CD4-positive, alpha-beta T cell (primary cell): ENCODE results near the gene TDRD9. TPM values are rescaled to one million over a fixed set of nuclear protein-coding genes. Genes with fewer than 3 reads are reported as not detected.

ENCODE experiments used
- ATAC-seq: fragments of 200-7000 bp; cut with Tn5 transposase; one replicate; pipeline ENCODE4 v1.10.0; 2022; ENCODE audit warnings: mild to moderate bottlenecking; ENCODE audit not compliant: poor library complexity
- CTCF ChIA-PET: fragments of 350-600 bp; sonication (Branson Sonifier 250); formaldehyde crosslinking; loops from one replicate; lab custom pipeline; 2021; ENCODE audit warnings: antibody characterized with exemption, inconsistent platforms; lab: Charles Lee
- POLR2A ChIA-PET: fragments of 350-600 bp; sonication (Branson Sonifier 250); formaldehyde crosslinking; loops from one replicate; lab custom pipeline; 2021; ENCODE audit warnings: antibody characterized with exemption, inconsistent platforms; lab: Charles Lee
- DNase-seq, 14 experiments: peaks; one replicate each; pipeline ENCODE4 v3.0.0-alpha.2; 2013 to 2020; ENCODE audit warnings: mixed read lengths in 2 of 14
- H3K27ac ChIP-seq, 2 donors: one replicate each; pipeline versions ENCODE4 v1.5.1 to v1.7.0; 2013; ENCODE audit warnings: low read length in 2 of 2, low read depth in 1 of 2, mild to moderate bottlenecking in 1 of 2
- H3K27me3 ChIP-seq, 2 experiments: 1 replicate in 1 of 2; 2 replicates in 1 of 2; pipeline versions ENCODE4 v1.6.1 to v1.7.0; 2013; ENCODE audit warnings: low read length in 2 of 2, control low read depth in 1 of 2, mild to moderate bottlenecking in 1 of 2, moderate library complexity in 1 of 2; ENCODE audit not compliant: insufficient read depth in 2 of 2, control insufficient read depth in 1 of 2
- H3K36me3 ChIP-seq: one replicate; pipeline ENCODE4 v1.6.1; 2013; ENCODE audit warnings: low read length, control low read depth; ENCODE audit not compliant: insufficient read depth
- H3K4me1 ChIP-seq: one replicate; pipeline ENCODE4 v1.6.1; 2013; ENCODE audit warnings: low read length, control low read depth; ENCODE audit not compliant: insufficient read depth
- H3K4me3 ChIP-seq: one replicate; pipeline ENCODE4 v1.5.1; 2013; ENCODE audit warnings: mild to moderate bottlenecking, low read length, moderate library complexity
- H3K9me3 ChIP-seq, 2 experiments: 1 replicate in 1 of 2; 2 replicates in 1 of 2; pipeline versions ENCODE4 v1.6.1 to v1.7.0; 2013; ENCODE audit warnings: low read length in 2 of 2, mild to moderate bottlenecking in 2 of 2, control low read depth in 1 of 2, moderate library complexity in 1 of 2; ENCODE audit not compliant: control insufficient read depth in 1 of 2, insufficient read depth in 1 of 2
- H3K27ac Mint-ChIP-seq: one replicate; pipeline ENCODE4 v1.8.0; 2020; ENCODE audit warnings: mixed read lengths
- H3K27me3 Mint-ChIP-seq: one replicate; pipeline ENCODE4 v1.8.0; 2021; ENCODE audit warnings: mixed read lengths
- H3K36me3 Mint-ChIP-seq: one replicate; pipeline ENCODE4 v1.8.0; 2021; ENCODE audit warnings: low read depth, mixed read lengths
- H3K4me1 Mint-ChIP-seq: one replicate; pipeline ENCODE4 v1.8.0; 2021; ENCODE audit warnings: low read depth, mixed read lengths
- H3K4me3 Mint-ChIP-seq: one replicate; pipeline ENCODE4 v1.8.0; 2020; ENCODE audit warnings: mild to moderate bottlenecking, mixed read lengths
- H3K9me3 Mint-ChIP-seq: one replicate; pipeline ENCODE4 v1.8.0; 2020; ENCODE audit warnings: mixed read lengths
- CTCF ChIP-seq: fragments of 200-600 bp; IDR thresholded peaks from one replicate; pipeline ENCODE4 v1.8.0; 2022; ENCODE audit warnings: antibody characterized with exemption, mild to moderate bottlenecking
- intact Hi-C, 2 experiments: fragments of 100-400 bp; cut with DNase I in 1 of 2; cut with micrococcal nuclease in 1 of 2; formaldehyde crosslinking; loops; one replicate each; pipeline versions ENCODE4 v1.15.1 to v1.9.0; 2023 to 2025; cut with DNase I, micrococcal nuclease
- total RNA-seq, 174 experiments: library from RNA in 2 of 174; stranded (reverse) in 2 of 174; gene quantifications; one replicate each; pipeline ENCODE4 v1.2.3 and lab custom pipeline; 2021 to 2026

TDRD9 gene
- total RNA-seq, 2 experiments from 2014 or later = 0.17 to 0.27 TPM

- Histone ChIP-seq H3K36me3 (no peaks in the 10 kb centered on the region), H3K9me3 (no peaks in the 10 kb centered on the region), H3K27ac (no peak overlapping the region), H3K4me3 (no peak overlapping the region), H3K27me3 (no peaks in the 10 kb centered on the region), H3K4me1 (peaks cover 11% of the 10 kb centered on the region)
- ATAC-seq (no peak), DNase-seq (no peak)
- Mint-ChIP-seq H3K36me3 (no peaks in the 10 kb centered on the region), H3K9me3 (no peaks in the 10 kb centered on the region), H3K27ac (no peak overlapping the region), H3K27me3 (peaks cover 4% of the 10 kb centered on the region), H3K4me1 (peaks cover 5% of the 10 kb centered on the region), H3K4me3 (no peak overlapping the region)
- ChIA-PET CTCF (interaction anchor here (1.5 kb wide), 1 partner anchor 15 kb away, joined by 4 read pairs; no protein-coding TSS in a partner anchor), POLR2A (no interaction called here)
- no peak for TF ChIP-seq CTCF
- intact Hi-C loops = loop anchor here (5.0 kb wide), 2 partner anchors 469 to 544 kb away; no protein-coding TSS in a partner anchor
These were observed 164.7 kb downstream of the TDRD9 start for GRCh38 chr14:104092931-104093365.

GRCh38 chr14:104093366-104094055, 165.3 kb downstream of the TDRD9 start:
- Mint-ChIP-seq H3K27ac (no peak overlapping the region), H3K27me3 (peaks cover 4% of the 10 kb centered on the region), H3K36me3 (no peaks in the 10 kb centered on the region), H3K4me1 (peaks cover 5% of the 10 kb centered on the region), H3K9me3 (no peaks in the 10 kb centered on the region), H3K4me3 (no peak overlapping the region)
- H3K36me3 ChIP-seq = no peaks in the 10 kb centered on the region
- no peak overlapping the region for H3K27ac ChIP-seq
- ChIA-PET POLR2A (no interaction called here), CTCF (interaction anchor here (1.5 to 3.1 kb wide), 3 partner anchors 15 to 471 kb away, joined by 4 to 13 read pairs (median 4); no protein-coding TSS in a partner anchor)
- TF ChIP-seq CTCF = no peak
- peaks cover 11% of the 10 kb centered on the region for H3K4me1 ChIP-seq
- peak in 2 of 14 experiments; percentile 31 to 62 for DNase-seq
- no peaks in the 10 kb centered on the region for H3K27me3 ChIP-seq
- ATAC-seq = peak; percentile 40
- H3K9me3 ChIP-seq = no peaks in the 10 kb centered on the region
- intact Hi-C loops = loop anchor here (5.0 kb wide), 2 partner anchors 469 to 544 kb away; no protein-coding TSS in a partner anchor
- H3K4me3 ChIP-seq = no peak overlapping the region

- H3K27ac Mint-ChIP-seq = no peak overlapping the region
- intact Hi-C loops = loop anchor here (5.0 kb wide), 2 partner anchors 468 to 543 kb away; no protein-coding TSS in a partner anchor
- ChIA-PET CTCF (interaction anchor here (1.5 to 3.1 kb wide), 2 partner anchors 16 to 470 kb away, joined by 4 to 13 read pairs; no protein-coding TSS in a partner anchor), POLR2A (no interaction called here)
- Histone ChIP-seq H3K27ac (no peak overlapping the region), H3K4me3 (no peak overlapping the region), H3K9me3 (no peaks in the 10 kb centered on the region), H3K36me3 (no peaks in the 10 kb centered on the region), H3K4me1 (peaks cover 11% of the 10 kb centered on the region), H3K27me3 (no peaks in the 10 kb centered on the region)
- peaks cover 5% of the 10 kb centered on the region for H3K4me1 Mint-ChIP-seq
- no peak for TF ChIP-seq CTCF
- peak in 1 of 14 experiments; percentile 11 for DNase-seq
- H3K36me3 Mint-ChIP-seq = no peaks in the 10 kb centered on the region
- H3K4me3 Mint-ChIP-seq = no peak overlapping the region
- peaks cover 4% of the 10 kb centered on the region for H3K27me3 Mint-ChIP-seq
- no peaks in the 10 kb centered on the region for H3K9me3 Mint-ChIP-seq
- no peak for ATAC-seq
These were observed 165.9 kb downstream of the TDRD9 start for GRCh38 chr14:104094056-104094708.
